Measurements from ENCODE around the gene ALX3. TPM values are rescaled to one million over a fixed set of nuclear protein-coding genes. Genes with fewer than 3 reads are reported as not detected.

ALX3 gene
- total RNA-seq, 1 donor from 2014 or later, result not detected

GRCh38 chr1:110055493-110056284 lies 14.8 kb downstream of the ALX3 start:
- H3K4me3 ChIP-seq (ENCODE audit: low read depth, low read length), result no peak overlapping the region
- DNase-seq (ENCODE audit: low read depth), result no peak
- TF ChIP-seq CTCF (conservative IDR thresholded peaks at IDR 0.05; ENCODE audit: low read depth, low read length), result no peak

- no peak for DNase-seq (ENCODE audit: low read depth)
- TF ChIP-seq CTCF (conservative IDR thresholded peaks at IDR 0.05; ENCODE audit: low read depth, low read length), result peak; percentile 97
- H3K4me3 ChIP-seq (ENCODE audit: low read depth, low read length), result no peak overlapping the region
Measured at GRCh38 chr1:110053552-110054428, 16.7 kb downstream of the ALX3 start.

- DNase-seq (ENCODE audit: low read depth), result no peak
- H3K4me3 ChIP-seq (ENCODE audit: low read depth, low read length), result no peak overlapping the region
- TF ChIP-seq CTCF (conservative IDR thresholded peaks at IDR 0.05; ENCODE audit: low read depth, low read length), result no peak
Measured at GRCh38 chr1:110051262-110051648, 19.2 kb downstream of the ALX3 start.

- H3K4me3 ChIP-seq (ENCODE audit: low read depth, low read length), result no peak overlapping the region
- DNase-seq (ENCODE audit: low read depth), result no peak
- no peak for TF ChIP-seq CTCF (conservative IDR thresholded peaks at IDR 0.05; ENCODE audit: low read depth, low read length)
Measured at GRCh38 chr1:110050602-110051261, 19.7 kb downstream of the ALX3 start.

- H3K4me3 ChIP-seq (ENCODE audit: low read depth, low read length), result no peak overlapping the region
- DNase-seq (ENCODE audit: low read depth), result no peak
- TF ChIP-seq CTCF (conservative IDR thresholded peaks at IDR 0.05; ENCODE audit: low read depth, low read length), result no peak
Measured at GRCh38 chr1:110049801-110050601, 20.5 kb downstream of the ALX3 start.

- no peak for TF ChIP-seq CTCF (conservative IDR thresholded peaks at IDR 0.05; ENCODE audit: low read depth, low read length)
- H3K4me3 ChIP-seq (ENCODE audit: low read depth, low read length), result no peak overlapping the region
- DNase-seq (ENCODE audit: low read depth), result no peak
Measured at GRCh38 chr1:110048923-110049601, 21.4 kb downstream of the ALX3 start.
